ENCODE data around the gene PDZD4. TPM values are rescaled to one million over a fixed set of nuclear protein-coding genes. Genes with fewer than 3 reads are reported as not detected.

Gene PDZD4
- total and polyA plus RNA-seq, 2 of the 4 experiments (the other 2 are of a cell fraction): under 0.01 to 0.38 TPM

- Histone ChIP-seq H3K9ac (ENCODE audit: low read depth, low read length) (peak overlapping the region; percentile 72), H2BK20ac (ENCODE audit: low read depth, low read length) (no peak overlapping the region), H3K27me3 (ENCODE audit: control insufficient read depth, insufficient read depth, low read length) (no peaks in the 10 kb centered on the region), H3K4me1 (ENCODE audit: control insufficient read depth, insufficient read depth, low read length) (peaks cover 17% of the 10 kb centered on the region), H3K14ac (replicated peaks; ENCODE audit: low read depth, low read length) (no peak overlapping the region; the same call in 1 of the 2 replicates), H2BK5ac (ENCODE audit: low read depth, low read length, poor library complexity, severe bottlenecking) (peak overlapping the region; percentile 46), H2BK15ac (ENCODE audit: low read depth, low read length) (no peak overlapping the region), H4K91ac (ENCODE audit: insufficient read depth, low read depth, low read length) (peak overlapping the region; percentile 91; the same call in 1 of the 2 replicates), H4K5ac (ENCODE audit: low read depth, low read length) (no peak overlapping the region), H3K27ac (ENCODE audit: insufficient read depth, low read length) (peak overlapping the region; percentile 94), H3K4me3 (ENCODE audit: insufficient read depth, low read depth, low read length) (no peak overlapping the region), H3K79me1 (ENCODE audit: low read depth in 1 of 2, low read length in 2 of 2) (peaks cover 0 to 17% of the 10 kb centered on the region in 2 experiments; a peak in 2 of 4 replicates), H3K36me3 (ENCODE audit: control insufficient read depth, insufficient read depth, low read length) (no peaks in the 10 kb centered on the region; the same call in 1 of the 2 replicates), H3K9me1 (ENCODE audit: insufficient read depth, low read length) (no peaks in the 10 kb centered on the region), H3K23ac (ENCODE audit: low read depth, low read length) (no peak overlapping the region), H3K4me2 (ENCODE audit: low read depth, low read length) (peak overlapping the region; percentile 66; the same call in 1 of the 2 replicates), H2AFZ (replicated peaks; ENCODE audit: low read length, poor library complexity) (peak overlapping the region; percentile 63), H3K9me3 (ENCODE audit: control insufficient read depth, insufficient read depth, low read length) (no peaks in the 10 kb centered on the region; the same call in 1 of the 2 replicates), H3K4ac (ENCODE audit: low read depth, low read length) (peak overlapping the region; percentile 69; the same call in 1 of the 2 replicates), H3K18ac (ENCODE audit: low read depth, low read length) (no peak overlapping the region), H4K20me1 (ENCODE audit: insufficient read depth, low read length) (no peaks in the 10 kb centered on the region; the same call in 1 of the 2 replicates), H2AK9ac (replicated peaks; ENCODE audit: low read depth, low read length, poor library complexity) (peak overlapping the region; percentile 94), H4K8ac (ENCODE audit: low read depth in 2 of 2, low read length in 2 of 2) (0 out of 4 replicates have a peak overlapping the region, but pooled peaks of 1 of the 2 experiments have one; percentile 45), H2AK5ac (ENCODE audit: low read depth, low read length) (peak overlapping the region; percentile 88), H2BK120ac (ENCODE audit: low read depth, low read length) (no peak overlapping the region), H3K56ac (ENCODE audit: extremely low read depth, insufficient read depth, low read length) (no peak overlapping the region)
- WGBS, 2 experiments (ENCODE audit: extremely low coverage in 2 of 2, insufficient read length in 1 of 2): no CpG with 5 or more reads among the region's 7 CpGs
- BruUV-seq (replicated peaks): no TSS peak
- DNase-seq: no peak
- in situ Hi-C loops (cut with MboI; ENCODE audit: low sequenced_read_pairs) (loop anchor here (10.0 kb wide), 1 partner anchor 200 kb away; no protein-coding TSS in a partner anchor), intact Hi-C loops (cut with micrococcal nuclease) (loop anchor here (1.0 kb wide), 2 partner anchors 183 to 189 kb away; no protein-coding TSS in a partner anchor), dilution Hi-C loops (cut with HindIII; ENCODE audit: low sequenced_read_pairs, unreplicated experiment) (no loop called here)
- TF ChIP-seq POLR2A (IDR thresholded peaks at IDR 0.05; ENCODE audit: low read depth, low read length) (no peak), RAD21 (IDR thresholded peaks at IDR 0.05; ENCODE audit: low read length) (no peak), FOS (IDR thresholded peaks at IDR 0.05; ENCODE audit: low read depth, low read length) (no peak), MAFK (IDR thresholded peaks at IDR 0.05; ENCODE audit: low read depth, low read length) (no peak), RCOR1 (IDR thresholded peaks at IDR 0.05; ENCODE audit: insufficient replicate concordance, low read length) (no peak), MAZ (IDR thresholded peaks at IDR 0.05; ENCODE audit: borderline replicate concordance, low read depth, low read length) (no peak), MXI1 (IDR thresholded peaks at IDR 0.05; ENCODE audit: borderline replicate concordance, low read depth, low read length) (no peak), CHD1 (IDR thresholded peaks at IDR 0.05; ENCODE audit: low read depth, low read length) (no peak), ELK1 (IDR thresholded peaks at IDR 0.05; ENCODE audit: borderline replicate concordance, low read depth, low read length) (no peak), SMC3 (IDR thresholded peaks at IDR 0.05; ENCODE audit: low read depth, low read length) (no peak)
- POLR2A ChIA-PET (ENCODE audit: unreplicated experiment): no interaction called here
- CTCF ChIA-PET: no interaction called here
- no peak for ATAC-seq (ENCODE audit: low read depth)
These were observed 65.6 kb downstream of the PDZD4 start for GRCh38 chrX:153764786-153765137.

Data from IMR-90 (cell line).